ENCODE results near the gene FZD8.

Gene FZD8

DNA sequence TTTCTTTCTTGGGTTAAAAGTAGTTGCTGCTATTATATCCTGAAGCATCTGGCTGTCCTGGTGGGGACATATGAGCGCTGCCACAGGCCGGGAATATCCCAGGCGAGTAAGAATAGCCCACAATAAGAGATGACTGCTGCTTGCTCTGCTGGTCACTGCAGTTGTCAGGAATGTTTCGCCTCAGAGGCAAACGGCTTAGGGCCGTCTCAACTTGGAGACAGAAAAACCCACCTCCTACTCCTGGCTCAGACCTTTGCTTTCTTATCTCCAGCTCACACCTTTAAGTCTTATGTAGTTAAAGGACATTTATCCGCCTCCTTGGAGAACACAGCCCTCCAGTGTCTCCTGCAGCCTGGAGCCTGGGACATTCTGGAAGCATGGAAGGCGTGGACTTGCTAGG is 36.9 kb downstream of the FZD8 start, which contains the start of gene GJD4:
TSS of gene GJD4 (plus strand) at position 151 of the 400 bp plus-strand sequence. CDS start at position 378, 227 bp downstream.
- no peaks in the 10 kb centered on the region for H3K27me3 ChIP-seq (ENCODE audit: insufficient read depth, low read length)
- H3K9me3 ChIP-seq (ENCODE audit: low read length) = no peaks in the 10 kb centered on the region
- H2AFZ ChIP-seq (ENCODE audit: low read length) = no peak within 1 kb of the TSS
- H3K27ac ChIP-seq (ENCODE audit: low read depth, low read length, poor library complexity, severe bottlenecking) = no peak within 1 kb of the TSS
- TF ChIP-seq, protein P1, sequence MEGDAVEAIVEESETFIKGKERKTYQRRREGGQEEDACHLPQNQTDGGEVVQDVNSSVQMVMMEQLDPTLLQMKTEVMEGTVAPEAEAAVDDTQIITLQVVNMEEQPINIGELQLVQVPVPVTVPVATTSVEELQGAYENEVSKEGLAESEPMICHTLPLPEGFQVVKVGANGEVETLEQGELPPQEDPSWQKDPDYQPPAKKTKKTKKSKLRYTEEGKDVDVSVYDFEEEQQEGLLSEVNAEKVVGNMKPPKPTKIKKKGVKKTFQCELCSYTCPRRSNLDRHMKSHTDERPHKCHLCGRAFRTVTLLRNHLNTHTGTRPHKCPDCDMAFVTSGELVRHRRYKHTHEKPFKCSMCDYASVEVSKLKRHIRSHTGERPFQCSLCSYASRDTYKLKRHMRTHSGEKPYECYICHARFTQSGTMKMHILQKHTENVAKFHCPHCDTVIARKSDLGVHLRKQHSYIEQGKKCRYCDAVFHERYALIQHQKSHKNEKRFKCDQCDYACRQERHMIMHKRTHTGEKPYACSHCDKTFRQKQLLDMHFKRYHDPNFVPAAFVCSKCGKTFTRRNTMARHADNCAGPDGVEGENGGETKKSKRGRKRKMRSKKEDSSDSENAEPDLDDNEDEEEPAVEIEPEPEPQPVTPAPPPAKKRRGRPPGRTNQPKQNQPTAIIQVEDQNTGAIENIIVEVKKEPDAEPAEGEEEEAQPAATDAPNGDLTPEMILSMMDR (IDR thresholded peaks at IDR 0.05; ENCODE audit: low read length) = no peak
- TF ChIP-seq EZH2 (IDR thresholded peaks at IDR 0.05; ENCODE audit: borderline replicate concordance, low read length) = no peak
- no peaks in the 10 kb centered on the region for H3K36me3 ChIP-seq (ENCODE audit: insufficient read depth, low read length)
- no peaks in the 10 kb centered on the region for H3K9me2 ChIP-seq (ENCODE audit: low read depth, low read length)
- H4K20me1 ChIP-seq (ENCODE audit: insufficient read depth, low read length) = no peaks in the 10 kb centered on the region
- no peak within 1 kb of the TSS for H3K4me3 ChIP-seq (ENCODE audit: low read depth, low read length, poor library complexity, severe bottlenecking)
- no peak within 1 kb of the TSS for H3K9ac ChIP-seq (ENCODE audit: low read length)
- H3K4me1 ChIP-seq (ENCODE audit: insufficient read depth, low read length, severe bottlenecking) = no peaks in the 10 kb centered on the region
- no peaks in the 10 kb centered on the region for H3K79me2 ChIP-seq (ENCODE audit: insufficient read depth, low read length)
- no peaks in the 10 kb centered on the region for H3F3A ChIP-seq (ENCODE audit: insufficient read depth, low read length)
- H3K4me2 ChIP-seq (ENCODE audit: low read length) = no peak within 1 kb of the TSS

DNA sequence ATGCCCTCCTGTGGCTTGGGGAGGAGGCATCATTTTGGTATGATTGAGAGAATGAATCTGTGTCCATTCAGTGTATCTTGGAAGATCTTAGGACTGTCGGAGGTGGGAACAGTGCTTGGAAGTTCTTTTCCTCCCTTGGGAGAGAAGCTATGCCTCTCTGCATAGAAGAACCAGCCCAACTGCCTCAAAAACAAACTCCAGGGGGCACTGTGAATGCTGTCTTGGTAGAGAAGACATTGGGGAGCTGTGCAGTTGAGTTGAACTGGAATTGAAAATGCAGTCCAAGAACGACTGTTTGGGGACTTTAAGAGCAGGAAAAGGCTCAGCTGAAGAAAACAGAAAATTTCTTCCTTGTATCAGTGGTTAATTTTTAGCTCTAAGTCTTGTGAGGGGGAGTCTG is 41.9 kb downstream of the FZD8 start:
- no peaks in the 10 kb centered on the region for H3F3A ChIP-seq (ENCODE audit: insufficient read depth, low read length)
- H3K4me2 ChIP-seq (ENCODE audit: low read length) = no peak overlapping the region
- H3K79me2 ChIP-seq (ENCODE audit: insufficient read depth, low read length) = no peaks in the 10 kb centered on the region
- H3K27me3 ChIP-seq (ENCODE audit: insufficient read depth, low read length) = no peaks in the 10 kb centered on the region
- H2AFZ ChIP-seq (ENCODE audit: low read length) = no peak overlapping the region
- no peaks in the 10 kb centered on the region for H4K20me1 ChIP-seq (ENCODE audit: insufficient read depth, low read length)
- H3K9ac ChIP-seq (ENCODE audit: low read length) = no peak overlapping the region
- H3K36me3 ChIP-seq (ENCODE audit: insufficient read depth, low read length) = no peaks in the 10 kb centered on the region
- no peaks in the 10 kb centered on the region for H3K4me1 ChIP-seq (ENCODE audit: insufficient read depth, low read length, severe bottlenecking)
- no peak overlapping the region for H3K27ac ChIP-seq (ENCODE audit: low read depth, low read length, poor library complexity, severe bottlenecking)
- no peaks in the 10 kb centered on the region for H3K9me3 ChIP-seq (ENCODE audit: low read length)
- no peak for TF ChIP-seq EZH2 (IDR thresholded peaks at IDR 0.05; ENCODE audit: borderline replicate concordance, low read length)
- TF ChIP-seq, protein P1 (IDR thresholded peaks at IDR 0.05; ENCODE audit: low read length) = peak; percentile 27; the same call in 1 of the 2 replicates
- H3K4me3 ChIP-seq (ENCODE audit: low read depth, low read length, poor library complexity, severe bottlenecking) = no peak overlapping the region
- H3K9me2 ChIP-seq (ENCODE audit: low read depth, low read length) = no peaks in the 10 kb centered on the region

DNA sequence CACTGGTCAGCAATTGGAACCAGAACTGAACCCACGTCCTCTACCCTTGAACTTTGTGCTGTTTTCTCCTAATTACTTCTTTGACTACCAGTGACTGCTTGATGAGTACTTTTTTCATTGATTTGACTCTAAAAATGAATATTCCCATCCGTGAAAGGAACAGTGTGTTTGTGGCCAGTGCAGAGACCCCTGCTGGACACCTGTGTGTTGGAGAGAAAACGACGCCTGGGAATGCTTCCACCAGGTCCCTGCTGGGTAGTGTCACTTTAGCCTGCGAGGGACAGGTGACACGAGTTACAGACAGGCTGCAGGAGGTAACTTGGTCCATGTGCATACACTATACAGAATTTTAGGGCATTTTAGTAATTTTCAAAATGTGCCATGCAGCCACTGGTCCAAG is 43.7 kb downstream of the FZD8 start:
- Histone ChIP-seq H3K9ac (ENCODE audit: low read length) (no peak overlapping the region), H3K4me1 (ENCODE audit: insufficient read depth, low read length, severe bottlenecking) (no peaks in the 10 kb centered on the region), H4K20me1 (ENCODE audit: insufficient read depth, low read length) (no peaks in the 10 kb centered on the region), H3K4me3 (ENCODE audit: low read depth, low read length, poor library complexity, severe bottlenecking) (no peak overlapping the region), H3K27me3 (ENCODE audit: insufficient read depth, low read length) (no peaks in the 10 kb centered on the region), H3K9me2 (ENCODE audit: low read depth, low read length) (no peaks in the 10 kb centered on the region), H2AFZ (ENCODE audit: low read length) (no peak overlapping the region), H3K79me2 (ENCODE audit: insufficient read depth, low read length) (no peaks in the 10 kb centered on the region), H3K27ac (ENCODE audit: low read depth, low read length, poor library complexity, severe bottlenecking) (no peak overlapping the region), H3K9me3 (ENCODE audit: low read length) (no peaks in the 10 kb centered on the region), H3K36me3 (ENCODE audit: insufficient read depth, low read length) (no peaks in the 10 kb centered on the region), H3F3A (ENCODE audit: insufficient read depth, low read length) (no peaks in the 10 kb centered on the region), H3K4me2 (ENCODE audit: low read length) (no peak overlapping the region)
- TF ChIP-seq, protein P1 (IDR thresholded peaks at IDR 0.05; ENCODE audit: low read length) = no peak; the same call in 1 of the 2 replicates
- no peak for TF ChIP-seq EZH2 (IDR thresholded peaks at IDR 0.05; ENCODE audit: borderline replicate concordance, low read length)
